GM12872 (cell line): ENCODE measurements around the gene LATS2.

Experiments
- TF ChIP-seq, protein P1 (sequence below): IDR thresholded peaks from 3 replicates; pipeline ENCODE4 v1.5.1; 2011; ENCODE audit warnings: low read depth, mild to moderate bottlenecking, low read length, moderate library complexity; ENCODE audit not compliant: insufficient read depth

Gene LATS2

DNA sequence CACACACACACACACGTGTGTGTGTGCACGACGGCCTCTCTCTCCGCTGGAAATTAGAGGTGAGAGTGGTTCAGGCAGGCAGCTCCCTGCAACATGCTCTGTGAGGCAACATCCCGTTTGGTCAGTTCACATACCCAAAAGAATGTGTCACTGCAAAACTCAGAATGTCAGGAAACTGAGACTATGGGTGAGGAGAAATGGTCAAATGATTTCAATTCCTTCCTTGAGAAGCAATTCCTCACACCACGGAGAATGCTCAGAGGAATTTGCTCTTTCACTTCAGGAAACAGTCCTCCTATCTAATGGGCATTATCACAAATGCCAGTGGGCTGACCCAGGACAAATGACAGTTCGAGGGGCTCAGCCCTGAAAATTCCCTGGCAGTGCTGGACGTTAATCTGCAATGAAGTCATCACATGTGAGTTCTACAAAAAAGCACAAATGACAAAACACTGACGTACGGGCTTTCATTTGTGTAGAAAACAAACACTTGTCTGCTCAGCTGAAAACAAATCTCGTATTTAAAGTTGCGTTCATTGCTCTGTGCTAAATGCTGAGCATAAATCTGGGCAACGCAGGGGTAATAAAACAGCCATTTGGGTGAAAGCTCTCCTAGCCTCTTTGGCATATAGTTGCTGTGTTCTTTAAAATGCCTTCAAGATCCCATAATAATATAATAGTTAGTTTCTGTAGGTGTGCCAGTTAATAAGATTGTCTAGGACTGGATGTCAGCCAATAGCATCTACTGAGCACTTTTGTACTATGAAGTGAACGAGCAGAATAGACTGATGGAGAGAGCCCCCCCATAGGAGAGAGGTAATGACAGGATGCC lies 18.6 kb upstream of the LATS2 start:
- TF ChIP-seq, protein P1, sequence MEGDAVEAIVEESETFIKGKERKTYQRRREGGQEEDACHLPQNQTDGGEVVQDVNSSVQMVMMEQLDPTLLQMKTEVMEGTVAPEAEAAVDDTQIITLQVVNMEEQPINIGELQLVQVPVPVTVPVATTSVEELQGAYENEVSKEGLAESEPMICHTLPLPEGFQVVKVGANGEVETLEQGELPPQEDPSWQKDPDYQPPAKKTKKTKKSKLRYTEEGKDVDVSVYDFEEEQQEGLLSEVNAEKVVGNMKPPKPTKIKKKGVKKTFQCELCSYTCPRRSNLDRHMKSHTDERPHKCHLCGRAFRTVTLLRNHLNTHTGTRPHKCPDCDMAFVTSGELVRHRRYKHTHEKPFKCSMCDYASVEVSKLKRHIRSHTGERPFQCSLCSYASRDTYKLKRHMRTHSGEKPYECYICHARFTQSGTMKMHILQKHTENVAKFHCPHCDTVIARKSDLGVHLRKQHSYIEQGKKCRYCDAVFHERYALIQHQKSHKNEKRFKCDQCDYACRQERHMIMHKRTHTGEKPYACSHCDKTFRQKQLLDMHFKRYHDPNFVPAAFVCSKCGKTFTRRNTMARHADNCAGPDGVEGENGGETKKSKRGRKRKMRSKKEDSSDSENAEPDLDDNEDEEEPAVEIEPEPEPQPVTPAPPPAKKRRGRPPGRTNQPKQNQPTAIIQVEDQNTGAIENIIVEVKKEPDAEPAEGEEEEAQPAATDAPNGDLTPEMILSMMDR, result no peak

DNA sequence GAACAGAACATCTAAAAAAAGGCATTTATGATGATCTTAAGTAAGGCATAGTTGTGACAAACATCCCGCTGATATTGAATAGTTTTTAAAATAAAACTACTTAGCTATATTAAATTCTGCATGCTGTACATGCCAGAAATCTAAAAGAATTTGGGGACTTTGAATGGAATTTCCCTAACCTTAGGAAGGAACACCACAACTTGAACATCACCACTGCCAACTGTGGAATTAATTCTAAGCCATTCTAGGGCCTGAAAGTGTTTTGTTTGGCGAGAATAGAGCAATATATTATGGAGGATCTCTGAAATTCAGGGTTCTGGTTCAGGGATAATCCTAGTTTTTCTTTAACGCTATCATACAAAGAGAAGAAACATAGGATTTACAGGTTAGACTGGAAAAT lies 17.8 kb upstream of the LATS2 start:
- TF ChIP-seq, protein P1, result no peak

DNA sequence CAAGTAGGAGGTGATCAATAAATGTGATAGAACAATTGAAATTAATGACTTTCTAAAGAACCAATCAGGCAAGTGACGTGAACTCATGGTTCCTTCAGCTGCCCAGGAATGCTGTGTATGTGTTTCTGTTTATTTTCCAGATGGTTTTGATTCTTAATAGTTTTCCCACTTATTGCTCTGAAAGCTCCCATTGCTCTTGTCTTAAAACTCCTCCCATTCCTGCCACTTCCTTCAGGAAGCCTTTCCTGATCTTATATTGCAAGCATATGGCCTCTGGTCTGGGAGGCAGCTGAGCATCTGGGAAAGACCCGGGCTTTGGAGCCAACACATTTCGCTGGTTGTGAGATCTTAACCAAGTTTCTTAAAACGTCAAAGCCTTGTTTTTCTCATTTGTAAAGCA lies 17.1 kb upstream of the LATS2 start:
- TF ChIP-seq, protein P1, result no peak

DNA sequence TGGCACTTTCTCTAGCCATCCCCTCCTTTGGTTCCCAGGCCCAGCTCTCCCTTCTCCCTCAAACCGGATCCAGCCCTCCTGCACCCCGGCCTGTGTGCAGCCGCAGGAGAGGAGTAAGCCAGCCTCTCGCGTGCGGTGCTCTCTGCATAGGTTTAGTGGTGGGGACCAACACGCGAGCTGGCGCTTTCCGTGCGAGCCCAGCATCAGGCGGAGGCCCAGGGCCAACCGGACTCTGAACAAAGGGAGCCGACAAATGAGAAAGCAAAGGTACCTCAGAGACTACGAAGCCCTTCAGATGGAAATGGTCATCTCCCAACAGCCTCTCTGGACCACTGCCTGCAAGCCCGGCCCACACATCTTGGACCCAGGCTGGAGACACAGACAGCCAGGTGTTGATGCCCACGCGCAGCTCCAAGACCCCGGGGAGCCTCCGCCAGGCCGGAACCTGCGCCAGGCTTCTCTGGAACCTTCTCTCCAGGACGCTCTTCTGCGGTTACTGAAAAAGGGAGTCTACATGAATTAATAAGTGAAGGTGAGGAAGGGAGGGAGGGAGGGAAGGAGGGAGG lies 16.5 kb upstream of the LATS2 start:
- TF ChIP-seq, protein P1, result no peak

DNA sequence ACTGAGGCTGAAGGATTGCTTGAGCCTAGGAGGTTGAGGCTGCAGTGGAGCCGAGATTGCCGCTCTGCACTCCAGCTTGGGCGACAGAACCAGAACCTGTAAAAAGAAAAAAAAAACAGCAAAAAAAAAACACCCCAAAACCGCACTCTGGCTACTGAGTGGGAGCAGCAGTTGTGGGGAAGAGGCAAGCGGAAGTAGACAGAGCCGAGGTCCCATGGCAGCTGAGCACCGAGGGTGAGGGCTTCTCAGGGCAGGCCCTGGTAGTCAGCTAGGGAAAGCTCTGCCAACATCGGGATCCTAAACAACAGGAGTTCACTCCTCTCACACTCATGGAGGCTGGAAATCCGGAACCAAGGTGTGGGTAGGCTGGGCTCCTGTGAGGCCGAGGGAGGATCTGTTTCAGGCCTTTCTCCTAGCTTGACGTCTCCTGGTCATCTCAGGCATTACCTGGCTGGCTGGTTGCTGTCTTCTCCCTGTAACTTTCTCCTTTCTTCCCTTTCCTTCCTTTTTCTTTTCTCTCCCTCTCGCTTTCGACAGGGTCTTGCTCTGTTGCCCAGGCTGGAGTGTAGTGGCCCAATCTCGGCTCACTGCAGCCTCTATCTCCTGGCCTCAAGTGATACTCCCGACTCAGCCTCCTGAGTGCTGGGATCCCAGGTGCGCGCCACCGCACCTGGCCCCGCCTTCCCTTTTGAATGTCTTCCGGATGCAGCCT lies 15.8 kb upstream of the LATS2 start:
- TF ChIP-seq, protein P1, result no peak

DNA sequence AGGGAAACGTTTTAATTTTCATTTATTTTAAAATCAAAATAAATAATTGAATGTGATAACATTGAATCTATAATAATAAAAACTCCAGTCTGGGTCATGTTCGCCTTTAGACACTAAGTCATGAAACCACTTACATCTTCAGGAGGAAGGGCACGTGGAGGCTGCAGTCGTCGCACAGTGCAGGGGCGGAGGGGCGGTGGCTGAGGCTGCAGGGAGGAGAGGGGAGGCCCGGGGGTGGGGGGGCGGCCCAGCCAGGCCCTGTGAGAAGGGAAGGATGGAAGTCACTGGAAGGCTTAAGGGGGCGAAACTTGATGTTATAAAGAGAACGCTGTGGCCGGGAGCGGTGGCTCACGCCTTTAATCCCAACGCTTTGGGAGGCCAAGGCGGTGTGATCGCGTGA lies 14.9 kb upstream of the LATS2 start:
- TF ChIP-seq, protein P1, result no peak
